AG09319 (cell line): Measurements from ENCODE around the gene PDE4D.

Experiments used
- DNase-seq: peaks from one replicate; pipeline ENCODE4 v3.0.0-alpha.2; 2010; ENCODE audit warnings: low read depth; ENCODE audit errors: extremely low read depth
- CTCF ChIP-seq: IDR thresholded peaks from 2 replicates; pipeline ENCODE4 v1.5.1; 2011; ENCODE audit warnings: low read depth, mild to moderate bottlenecking, inconsistent platforms, low read length, moderate library complexity

Gene PDE4D

GRCh38 chr5:59711310-59711709, 182.2 kb downstream of the PDE4D start:
- TF ChIP-seq CTCF, result no peak

GRCh38 chr5:59709846-59710245, 183.7 kb downstream of the PDE4D start:
- DNase-seq, result no peak
- no peak for TF ChIP-seq CTCF

More at GRCh38 chr5:59711310-59711709, 182.2 kb downstream of the PDE4D start:
- no peak for DNase-seq

DNA sequence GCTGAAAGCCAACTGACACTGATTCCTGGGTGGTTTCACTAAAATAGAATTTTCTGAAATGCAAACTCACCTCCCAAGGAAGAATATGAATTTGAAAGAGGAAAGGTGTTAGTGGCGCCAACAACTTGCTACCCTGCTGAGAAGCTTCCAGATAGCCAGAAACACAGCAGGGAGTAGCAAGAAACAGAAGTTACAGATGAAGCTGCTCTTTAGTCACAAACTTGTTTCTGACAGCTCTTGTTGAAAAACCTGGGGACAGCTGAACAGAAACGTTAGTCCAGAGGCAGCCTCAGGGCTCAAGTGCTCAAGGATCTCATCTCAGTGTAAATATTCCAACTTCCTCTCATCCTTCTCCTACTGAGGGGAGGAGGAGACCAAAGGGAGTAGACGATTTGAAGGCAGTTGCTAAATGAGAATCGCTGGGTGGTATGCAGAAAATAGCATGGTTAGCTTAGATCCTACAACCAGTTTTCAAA, 184.1 kb downstream of the PDE4D start:
- DNase-seq, result no peak
- TF ChIP-seq CTCF, result no peak

- no peak for TF ChIP-seq CTCF
- no peak for DNase-seq
These were observed 188.6 kb downstream of the PDE4D start for GRCh38 chr5:59704936-59705335.

DNA sequence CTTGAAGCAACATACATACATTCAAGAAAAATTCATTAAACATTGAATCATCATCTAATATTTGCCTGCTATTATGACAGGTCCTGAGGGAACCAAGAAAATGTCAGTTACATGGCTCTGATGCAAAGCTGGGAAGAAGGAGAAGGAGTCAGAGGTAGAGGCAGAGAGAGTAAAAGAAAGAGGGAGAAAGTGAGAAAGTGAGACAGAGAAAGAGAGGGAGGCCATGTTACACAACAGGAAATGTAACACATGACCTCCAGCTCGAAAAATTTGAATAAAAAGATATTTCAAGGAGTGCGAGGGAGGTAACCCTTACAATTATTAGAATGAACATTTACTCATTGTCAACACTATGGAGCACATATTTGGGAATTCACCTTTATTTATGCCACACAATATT, 189.7 kb downstream of the PDE4D start:
- no peak for DNase-seq
- no peak for TF ChIP-seq CTCF

DNA sequence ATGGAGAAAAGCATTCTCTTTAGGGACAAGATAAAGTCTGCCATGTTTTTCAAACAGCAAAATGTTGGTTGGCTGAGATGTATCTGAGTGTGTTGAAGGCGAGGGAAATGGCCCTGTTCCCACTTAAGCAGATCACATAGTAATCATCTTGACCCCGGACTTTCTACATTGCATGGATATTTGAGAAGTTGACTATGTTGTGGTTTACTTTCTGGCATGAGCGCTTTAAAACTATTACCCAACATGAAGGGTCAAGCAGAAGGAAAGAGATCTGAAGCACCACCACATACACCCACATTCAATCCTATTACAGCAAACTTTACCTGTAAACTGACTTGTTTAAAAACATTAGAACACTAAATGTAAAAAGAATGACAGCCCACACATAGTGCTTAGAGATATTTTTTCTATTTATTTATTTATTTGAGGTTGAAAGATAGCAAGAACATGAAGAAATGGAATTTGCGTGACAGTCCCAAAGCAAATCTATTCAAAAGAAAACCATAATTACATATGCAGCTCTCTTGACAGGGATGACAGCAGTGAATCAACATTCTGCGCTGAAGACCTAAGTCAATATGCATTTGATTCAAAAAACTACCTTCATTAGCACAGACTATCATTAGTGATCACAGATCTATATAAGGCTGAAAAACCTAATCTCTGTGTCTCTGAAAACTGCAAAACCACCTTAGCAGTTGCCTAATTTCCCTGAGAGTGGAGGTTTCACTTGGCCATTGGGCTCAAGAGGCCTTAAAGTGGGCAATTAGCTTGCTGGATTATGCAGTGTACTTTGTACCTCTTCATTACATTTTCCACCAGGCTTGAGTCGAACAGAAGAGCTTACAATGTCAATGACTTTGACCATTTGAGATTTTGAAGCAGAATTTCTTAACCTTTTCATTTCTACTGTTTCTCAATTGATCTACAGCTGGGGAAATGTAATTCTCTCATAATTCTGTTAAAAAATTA, 195.0 kb downstream of the PDE4D start:
- TF ChIP-seq CTCF, result no peak
- no peak for DNase-seq

DNA sequence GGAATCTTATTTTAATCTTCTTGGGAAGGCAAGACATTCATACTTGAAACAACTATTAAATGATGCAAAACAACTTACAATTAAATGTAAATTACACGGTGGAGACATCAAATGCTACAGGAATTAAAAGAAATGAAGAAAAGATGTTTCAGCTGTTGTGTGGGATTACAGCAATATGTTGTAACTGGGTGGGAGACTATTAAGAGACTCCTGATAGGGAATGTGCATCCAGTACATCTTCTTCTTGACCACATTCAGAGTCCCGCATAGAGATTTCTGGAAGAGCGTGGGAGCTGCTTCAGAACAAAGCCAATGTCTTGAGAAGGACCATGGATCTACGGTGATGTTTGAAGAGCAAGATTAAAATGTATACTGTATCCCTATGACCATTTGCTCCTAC, 199.1 kb downstream of the PDE4D start:
- TF ChIP-seq CTCF, result no peak
- no peak for DNase-seq
